ENCODE results near the gene ZDHHC7.

Gene ZDHHC7

DNA sequence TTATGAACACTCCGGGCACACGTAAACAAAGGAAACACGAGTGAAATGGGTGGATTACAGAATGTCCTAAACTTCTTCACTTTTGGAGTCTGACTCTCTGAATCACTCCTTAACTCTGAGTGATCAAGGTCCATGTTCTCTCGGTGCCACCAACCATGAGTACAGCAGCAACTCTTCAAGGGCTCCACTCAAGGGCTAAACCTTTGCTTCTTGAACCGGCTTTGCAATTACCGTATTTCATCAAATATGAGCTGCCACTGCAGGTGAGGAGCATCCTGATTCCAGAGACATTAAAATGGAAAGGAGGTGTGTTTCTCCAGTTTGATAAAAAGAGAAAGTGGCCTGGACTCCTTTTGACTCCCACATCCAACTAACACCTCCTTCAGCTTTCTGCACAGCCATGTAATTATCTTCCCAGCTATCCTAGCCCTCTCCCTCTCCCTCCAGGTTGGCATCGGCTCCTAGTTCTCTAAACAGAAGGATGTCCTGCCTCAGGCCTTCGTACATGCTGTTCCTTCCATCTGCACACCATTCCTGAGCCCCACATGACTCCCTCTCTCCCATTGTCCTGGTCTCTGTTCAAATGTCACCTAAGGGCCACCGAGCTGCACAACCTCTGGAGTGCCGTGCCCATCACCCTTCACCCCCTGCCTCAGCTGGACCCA lies 61.4 kb downstream of the ZDHHC7 start:
- Histone ChIP-seq H3K27ac (ENCODE audit: low read depth, low read length) (no peak overlapping the region), H3K4me1 (ENCODE audit: control insufficient read depth, low read length) (no peaks in the 10 kb centered on the region), H3K79me2 (ENCODE audit: control insufficient read depth, low read length) (no peaks in the 10 kb centered on the region), H3K27me3 (ENCODE audit: control insufficient read depth, low read length) (peaks cover 13% of the 10 kb centered on the region), H3K36me3 (ENCODE audit: control insufficient read depth, low read length) (no peaks in the 10 kb centered on the region), H3K4me3 (ENCODE audit: low read length) (no peak overlapping the region), H4K20me1 (ENCODE audit: control insufficient read depth, insufficient read depth, low read depth, low read length) (no peaks in the 10 kb centered on the region), H3K4me2 (ENCODE audit: low read length) (no peak overlapping the region), H3K9me2 (replicated peaks; ENCODE audit: control insufficient read depth, low read length) (no peaks in the 10 kb centered on the region), H3F3A (ENCODE audit: control insufficient read depth, insufficient read depth) (no peaks in the 10 kb centered on the region), H3K9me3 (ENCODE audit: control insufficient read depth, insufficient read depth, low read length) (no peaks in the 10 kb centered on the region)
- TF ChIP-seq, protein P1, sequence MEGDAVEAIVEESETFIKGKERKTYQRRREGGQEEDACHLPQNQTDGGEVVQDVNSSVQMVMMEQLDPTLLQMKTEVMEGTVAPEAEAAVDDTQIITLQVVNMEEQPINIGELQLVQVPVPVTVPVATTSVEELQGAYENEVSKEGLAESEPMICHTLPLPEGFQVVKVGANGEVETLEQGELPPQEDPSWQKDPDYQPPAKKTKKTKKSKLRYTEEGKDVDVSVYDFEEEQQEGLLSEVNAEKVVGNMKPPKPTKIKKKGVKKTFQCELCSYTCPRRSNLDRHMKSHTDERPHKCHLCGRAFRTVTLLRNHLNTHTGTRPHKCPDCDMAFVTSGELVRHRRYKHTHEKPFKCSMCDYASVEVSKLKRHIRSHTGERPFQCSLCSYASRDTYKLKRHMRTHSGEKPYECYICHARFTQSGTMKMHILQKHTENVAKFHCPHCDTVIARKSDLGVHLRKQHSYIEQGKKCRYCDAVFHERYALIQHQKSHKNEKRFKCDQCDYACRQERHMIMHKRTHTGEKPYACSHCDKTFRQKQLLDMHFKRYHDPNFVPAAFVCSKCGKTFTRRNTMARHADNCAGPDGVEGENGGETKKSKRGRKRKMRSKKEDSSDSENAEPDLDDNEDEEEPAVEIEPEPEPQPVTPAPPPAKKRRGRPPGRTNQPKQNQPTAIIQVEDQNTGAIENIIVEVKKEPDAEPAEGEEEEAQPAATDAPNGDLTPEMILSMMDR (IDR thresholded peaks at IDR 0.05; ENCODE audit: low read depth, low read length, poor library complexity, severe bottlenecking) = no peak
- no peak for TF ChIP-seq EZH2phosphoT487 (IDR thresholded peaks at IDR 0.05; ENCODE audit: borderline replicate concordance, low read length)

DNA sequence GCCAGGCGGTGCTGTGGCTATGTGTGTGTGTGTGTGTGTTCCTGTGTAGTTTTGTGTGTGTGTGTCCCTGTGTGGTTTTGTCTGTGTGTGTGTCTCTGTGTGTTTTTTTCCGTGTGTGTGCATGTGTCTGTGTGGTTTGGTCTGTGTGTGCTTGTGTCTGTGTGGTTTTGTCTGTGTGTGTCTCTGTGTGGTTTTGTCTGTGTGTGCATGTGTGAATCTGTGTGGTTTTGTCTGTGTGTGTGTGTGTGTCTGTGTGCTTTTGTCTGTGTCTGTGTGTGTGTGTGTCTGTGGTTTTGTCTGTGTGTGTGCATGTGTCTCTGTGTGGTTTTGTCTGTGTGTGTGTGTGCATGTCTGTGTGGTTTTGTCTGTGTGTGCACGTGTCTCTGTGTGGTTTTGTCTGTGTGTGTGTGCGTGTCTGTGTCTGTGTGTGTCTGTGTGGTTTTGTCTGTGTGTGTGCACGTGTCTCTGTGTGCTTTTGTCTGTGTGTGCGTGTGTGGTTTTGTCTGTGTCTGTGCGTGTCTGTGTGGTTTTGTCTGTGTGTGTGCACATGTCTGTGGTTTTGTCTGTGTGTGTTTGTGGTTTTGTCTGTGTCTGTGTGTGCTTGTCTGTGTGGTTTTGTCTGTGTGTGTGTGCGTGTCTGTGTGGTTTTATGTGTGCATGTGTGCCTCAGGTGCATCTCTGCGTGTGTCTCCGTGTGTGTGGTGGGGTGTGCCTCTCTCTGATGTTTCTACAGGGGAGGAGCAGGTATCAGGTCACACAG lies 62.3 kb downstream of the ZDHHC7 start:
- no peaks in the 10 kb centered on the region for H4K20me1 ChIP-seq (ENCODE audit: control insufficient read depth, insufficient read depth, low read depth, low read length)
- H3K9me3 ChIP-seq (ENCODE audit: control insufficient read depth, insufficient read depth, low read length) = no peaks in the 10 kb centered on the region
- H3K36me3 ChIP-seq (ENCODE audit: control insufficient read depth, low read length) = no peaks in the 10 kb centered on the region
- no peak overlapping the region for H3K4me3 ChIP-seq (ENCODE audit: low read length)
- H3F3A ChIP-seq (ENCODE audit: control insufficient read depth, insufficient read depth) = no peaks in the 10 kb centered on the region
- no peaks in the 10 kb centered on the region for H3K79me2 ChIP-seq (ENCODE audit: control insufficient read depth, low read length)
- TF ChIP-seq, protein P1 (IDR thresholded peaks at IDR 0.05; ENCODE audit: low read depth, low read length, poor library complexity, severe bottlenecking) = no peak
- TF ChIP-seq EZH2phosphoT487 (IDR thresholded peaks at IDR 0.05; ENCODE audit: borderline replicate concordance, low read length) = no peak
- peaks cover 13% of the 10 kb centered on the region for H3K27me3 ChIP-seq (ENCODE audit: control insufficient read depth, low read length)
- H3K4me1 ChIP-seq (ENCODE audit: control insufficient read depth, low read length) = no peaks in the 10 kb centered on the region
- no peak overlapping the region for H3K4me2 ChIP-seq (ENCODE audit: low read length)
- no peak overlapping the region for H3K27ac ChIP-seq (ENCODE audit: low read depth, low read length)
- no peaks in the 10 kb centered on the region for H3K9me2 ChIP-seq (replicated peaks; ENCODE audit: control insufficient read depth, low read length)

DNA sequence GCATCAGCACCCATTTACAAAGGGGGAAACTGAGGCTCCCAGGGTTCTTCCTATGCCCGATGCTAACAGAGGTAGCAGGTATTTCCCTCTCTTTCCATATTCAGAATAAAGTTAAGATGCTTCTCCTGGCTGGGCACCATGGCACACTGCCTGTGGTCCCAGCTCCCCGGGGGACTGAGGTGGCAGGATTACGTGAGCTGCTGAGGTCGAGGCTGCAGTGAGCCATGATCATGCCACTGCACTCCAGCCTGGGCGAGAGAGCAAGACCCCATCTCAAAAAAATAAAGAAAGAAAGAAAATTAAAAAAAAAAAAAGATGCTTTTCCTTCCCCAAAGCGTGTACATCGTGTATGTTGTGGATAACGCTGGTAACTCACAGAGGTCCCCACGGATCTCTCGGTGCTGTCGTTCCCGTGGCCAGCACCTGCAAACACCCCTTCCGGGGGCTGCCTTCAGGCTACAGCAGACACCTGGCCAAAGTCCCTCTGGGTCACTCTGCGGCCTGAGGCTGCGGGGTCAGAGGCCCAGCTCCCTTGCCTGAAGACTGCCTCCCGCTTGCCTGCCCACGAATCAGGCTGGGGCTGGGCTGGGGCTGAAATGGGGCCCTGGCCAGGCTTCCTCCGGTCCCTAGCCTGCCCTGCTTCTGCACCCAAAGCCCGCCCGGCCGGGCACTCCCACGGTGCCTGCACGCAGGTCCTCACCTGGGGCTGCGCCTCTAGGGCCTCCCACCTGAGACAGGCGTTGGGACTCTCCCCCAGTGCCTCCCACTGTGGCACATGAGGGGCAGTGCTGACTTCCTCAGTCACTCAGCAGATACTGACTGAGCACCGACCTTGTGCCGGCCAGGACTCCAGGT lies 63.1 kb downstream of the ZDHHC7 start:
- TF ChIP-seq, protein P1 (IDR thresholded peaks at IDR 0.05; ENCODE audit: low read depth, low read length, poor library complexity, severe bottlenecking) = no peak
- TF ChIP-seq EZH2phosphoT487 (IDR thresholded peaks at IDR 0.05; ENCODE audit: borderline replicate concordance, low read length) = no peak
- Histone ChIP-seq H3K27ac (ENCODE audit: low read depth, low read length) (no peak overlapping the region), H3K36me3 (ENCODE audit: control insufficient read depth, low read length) (no peaks in the 10 kb centered on the region), H3K79me2 (ENCODE audit: control insufficient read depth, low read length) (no peaks in the 10 kb centered on the region), H3K4me2 (ENCODE audit: low read length) (no peak overlapping the region), H3K9me2 (replicated peaks; ENCODE audit: control insufficient read depth, low read length) (no peaks in the 10 kb centered on the region), H3F3A (ENCODE audit: control insufficient read depth, insufficient read depth) (no peaks in the 10 kb centered on the region), H4K20me1 (ENCODE audit: control insufficient read depth, insufficient read depth, low read depth, low read length) (no peaks in the 10 kb centered on the region), H3K4me1 (ENCODE audit: control insufficient read depth, low read length) (no peaks in the 10 kb centered on the region), H3K27me3 (ENCODE audit: control insufficient read depth, low read length) (peaks cover 13% of the 10 kb centered on the region), H3K4me3 (ENCODE audit: low read length) (no peak overlapping the region), H3K9me3 (ENCODE audit: control insufficient read depth, insufficient read depth, low read length) (no peaks in the 10 kb centered on the region)

All from DOHH2 (cell line).